GM23338 (cell line): ENCODE measurements around the gene RYR3.

Experiments used
- CTCF ChIP-seq, 2 experiments: fragments of 200-600 bp in 1 of 2; sonication (generic) in 1 of 2; conservative IDR thresholded peaks; 2 replicates each; pipeline versions ENCODE4 v1.5.1 to v1.6.1; 2016 to 2017; ENCODE audit warnings: antibody characterized with exemption in 2 of 2, low read depth in 2 of 2, mild to moderate bottlenecking in 2 of 2, moderate library complexity in 1 of 2
- EZH2 ChIP-seq: fragments of 200-600 bp; sonication (generic); IDR thresholded peaks from one replicate; pipeline ENCODE4 v1.8.0; 2017; ENCODE audit warnings: antibody characterized with exemption, mild to moderate bottlenecking, low read depth; ENCODE audit not compliant: unreplicated experiment
- POLR2AphosphoS5 ChIP-seq: IDR thresholded peaks from 2 replicates; pipeline ENCODE4 v1.6.1; 2016; ENCODE audit warnings: antibody characterized with exemption, low read depth
- ZNF331 ChIP-seq: fragments of 250-450 bp; sonication (Bioruptor Pico); IDR thresholded peaks from 2 replicates; pipeline ENCODE4 v1.5.0; 2020; ENCODE audit warnings: low read depth, mild to moderate bottlenecking, moderate library complexity

- TF ChIP-seq CTCF (conservative IDR thresholded peaks at IDR 0.05; ENCODE audit: low read depth in 2 of 2) = no peak
- no peak for TF ChIP-seq EZH2
- no peak for TF ChIP-seq ZNF331 (CRISPR knock-in tag)
- no peak for TF ChIP-seq POLR2AphosphoS5
Measured at GRCh38 chr15:33500432-33501195, 189.8 kb downstream of the RYR3 start.
